Chondrocyte (in vitro differentiated cells): ENCODE results near the gene HSF5. TPM values are rescaled to one million over a fixed set of nuclear protein-coding genes. Genes with fewer than 3 reads are reported as not detected.

Experiments used
- DNase-seq: peaks from one replicate; pipeline ENCODE4 v3.0.0; 2021; ENCODE audit warnings: mixed read lengths, low spot score
- H3K27ac Mint-ChIP-seq: one replicate; pipeline ENCODE4 v1.8.0; 2021; ENCODE audit warnings: mild to moderate bottlenecking, moderate library complexity, mixed read lengths; ENCODE audit not compliant: unreplicated experiment
- H3K27me3 Mint-ChIP-seq: 2 replicates; pipeline ENCODE4 v1.8.0; 2021; ENCODE audit warnings: low read depth, mixed read lengths
- H3K36me3 Mint-ChIP-seq: 2 replicates; pipeline ENCODE4 v1.8.0; 2021; ENCODE audit warnings: low read depth, mixed read lengths
- H3K4me1 Mint-ChIP-seq: 2 replicates; pipeline ENCODE4 v1.8.0; 2021; ENCODE audit warnings: low read depth, mild to moderate bottlenecking, mixed read lengths
- H3K4me3 Mint-ChIP-seq: one replicate; pipeline ENCODE4 v1.8.0; 2021; ENCODE audit warnings: mild to moderate bottlenecking, moderate library complexity, mixed read lengths; ENCODE audit not compliant: unreplicated experiment
- H3K9me3 Mint-ChIP-seq: 2 replicates; pipeline ENCODE4 v1.8.0; 2021; ENCODE audit warnings: low read depth, mixed read lengths
- total RNA-seq: library from RNA; stranded (reverse); gene quantifications from 3 replicates; pipeline ENCODE4 v1.2.1, GENCODE V29; 2021
- TF ChIP-seq, protein P1 (sequence below): fragments of 200-600 bp; sonication (generic); IDR thresholded peaks from 2 replicates; pipeline ENCODE4 v1.5.0; 2021; ENCODE audit warnings: antibody characterized with exemption, mild to moderate bottlenecking, moderate library complexity

The HSF5 gene
- total RNA-seq, 1 donor from 2014 or later, result not detected

DNA sequence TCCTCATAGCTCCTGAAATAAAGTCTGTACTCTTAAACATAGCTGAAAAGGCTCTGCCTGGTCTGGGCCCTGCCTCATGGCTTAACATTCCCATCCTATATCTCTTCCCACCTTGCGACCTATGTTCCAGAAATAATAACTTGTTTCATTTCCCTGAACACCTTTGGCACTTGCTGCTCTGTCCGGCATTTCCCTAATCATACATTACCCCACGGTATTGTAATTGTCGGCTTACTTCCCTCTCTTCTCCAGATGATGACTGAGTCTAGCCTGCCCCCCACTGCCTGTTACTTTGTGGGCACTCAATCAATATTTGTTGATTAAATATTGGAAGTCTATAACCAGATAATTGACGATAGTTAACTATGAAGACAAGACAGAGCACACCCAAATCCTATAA lies 113.0 kb downstream of the HSF5 start:
- no peaks in the 10 kb centered on the region for H3K9me3 Mint-ChIP-seq
- H3K4me1 Mint-ChIP-seq, result no peaks in the 10 kb centered on the region
- H3K27me3 Mint-ChIP-seq, result no peaks in the 10 kb centered on the region
- H3K4me3 Mint-ChIP-seq, result no peak overlapping the region
- H3K27ac Mint-ChIP-seq, result no peak overlapping the region
- no peaks in the 10 kb centered on the region for H3K36me3 Mint-ChIP-seq
- DNase-seq, result no peak
- TF ChIP-seq, protein P1, sequence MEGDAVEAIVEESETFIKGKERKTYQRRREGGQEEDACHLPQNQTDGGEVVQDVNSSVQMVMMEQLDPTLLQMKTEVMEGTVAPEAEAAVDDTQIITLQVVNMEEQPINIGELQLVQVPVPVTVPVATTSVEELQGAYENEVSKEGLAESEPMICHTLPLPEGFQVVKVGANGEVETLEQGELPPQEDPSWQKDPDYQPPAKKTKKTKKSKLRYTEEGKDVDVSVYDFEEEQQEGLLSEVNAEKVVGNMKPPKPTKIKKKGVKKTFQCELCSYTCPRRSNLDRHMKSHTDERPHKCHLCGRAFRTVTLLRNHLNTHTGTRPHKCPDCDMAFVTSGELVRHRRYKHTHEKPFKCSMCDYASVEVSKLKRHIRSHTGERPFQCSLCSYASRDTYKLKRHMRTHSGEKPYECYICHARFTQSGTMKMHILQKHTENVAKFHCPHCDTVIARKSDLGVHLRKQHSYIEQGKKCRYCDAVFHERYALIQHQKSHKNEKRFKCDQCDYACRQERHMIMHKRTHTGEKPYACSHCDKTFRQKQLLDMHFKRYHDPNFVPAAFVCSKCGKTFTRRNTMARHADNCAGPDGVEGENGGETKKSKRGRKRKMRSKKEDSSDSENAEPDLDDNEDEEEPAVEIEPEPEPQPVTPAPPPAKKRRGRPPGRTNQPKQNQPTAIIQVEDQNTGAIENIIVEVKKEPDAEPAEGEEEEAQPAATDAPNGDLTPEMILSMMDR, result no peak

DNA sequence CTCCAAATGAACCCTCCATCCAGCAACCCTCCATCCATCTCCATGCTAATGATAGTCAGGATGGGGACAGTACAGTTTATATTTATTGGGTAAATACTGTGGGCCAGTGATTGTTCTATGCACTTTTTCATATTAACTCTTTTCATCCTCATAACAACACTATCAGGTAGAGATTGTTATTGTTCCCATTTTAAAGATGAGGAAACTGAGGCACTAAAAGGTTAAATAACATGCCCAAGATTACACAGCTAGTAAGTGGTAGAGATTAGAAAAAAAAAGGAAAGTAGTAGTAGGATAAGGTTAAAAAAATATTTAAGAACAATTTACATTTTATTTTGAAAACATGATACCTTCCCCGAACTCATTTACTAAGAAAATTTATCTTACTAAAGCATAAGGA lies 114.3 kb downstream of the HSF5 start:
- no peak for DNase-seq
- H3K27me3 Mint-ChIP-seq, result peaks cover 4% of the 10 kb centered on the region
- H3K9me3 Mint-ChIP-seq, result no peaks in the 10 kb centered on the region
- no peaks in the 10 kb centered on the region for H3K4me1 Mint-ChIP-seq
- H3K27ac Mint-ChIP-seq, result no peak overlapping the region
- TF ChIP-seq, protein P1, result no peak
- no peak overlapping the region for H3K4me3 Mint-ChIP-seq
- no peaks in the 10 kb centered on the region for H3K36me3 Mint-ChIP-seq

DNA sequence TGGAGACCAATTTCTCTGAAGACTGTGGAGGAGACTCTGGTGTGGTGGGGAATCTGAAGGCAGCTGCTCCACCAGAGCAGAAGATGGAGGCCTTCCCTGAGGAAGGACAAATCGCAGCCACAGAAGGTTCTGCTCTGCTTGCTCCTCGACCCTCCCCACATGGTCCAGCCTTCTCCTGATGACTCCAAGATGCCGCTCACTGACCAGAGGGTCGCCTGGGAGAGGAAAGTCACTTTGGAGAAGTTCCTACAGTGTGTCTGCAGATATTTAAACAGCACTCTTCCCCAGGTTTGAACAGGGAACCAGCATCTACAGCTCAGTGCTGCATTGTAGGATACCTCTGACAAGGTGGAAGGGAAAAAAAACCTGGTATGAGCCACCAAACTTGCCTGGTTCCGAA lies 115.2 kb downstream of the HSF5 start:
- TF ChIP-seq, protein P1, result no peak
- Mint-ChIP-seq H3K27ac (no peak overlapping the region), H3K4me3 (no peak overlapping the region), H3K4me1 (no peaks in the 10 kb centered on the region), H3K27me3 (peaks cover 5% of the 10 kb centered on the region), H3K36me3 (no peaks in the 10 kb centered on the region), H3K9me3 (no peaks in the 10 kb centered on the region)
- DNase-seq, result no peak

DNA sequence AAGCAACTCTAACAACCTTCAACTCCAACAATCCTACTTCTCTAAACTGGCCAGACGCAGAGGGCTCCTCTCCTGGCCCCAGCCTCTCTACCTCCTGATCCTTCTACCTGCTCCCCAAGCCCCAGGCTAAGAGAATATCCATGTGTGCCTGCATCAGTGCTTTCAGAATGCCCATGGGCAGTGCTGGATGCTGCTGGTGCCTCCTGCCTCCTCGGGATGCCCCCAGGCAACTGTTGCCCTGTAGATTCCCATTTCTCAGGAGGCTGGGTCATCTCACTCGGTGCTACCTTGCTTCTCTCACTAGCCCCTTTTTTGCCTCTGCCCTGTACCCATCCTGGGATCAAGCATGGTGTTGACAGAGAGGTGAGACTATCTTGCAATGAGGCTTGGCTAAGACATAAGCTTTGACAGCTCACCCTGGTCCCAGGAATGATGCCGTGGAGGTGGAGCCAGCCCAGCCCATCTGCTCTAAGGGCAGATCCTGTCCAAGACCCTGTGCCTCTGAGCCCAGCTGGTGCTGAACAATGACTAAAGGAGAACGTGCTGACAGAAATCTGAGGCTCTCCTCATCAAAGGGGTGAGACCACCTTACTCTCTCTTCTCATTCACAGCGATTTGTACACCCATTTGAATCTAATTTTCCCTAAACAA lies 116.8 kb downstream of the HSF5 start:
- TF ChIP-seq, protein P1, result no peak
- Mint-ChIP-seq H3K4me1 (no peaks in the 10 kb centered on the region), H3K36me3 (no peaks in the 10 kb centered on the region), H3K27me3 (peaks cover 5% of the 10 kb centered on the region), H3K9me3 (no peaks in the 10 kb centered on the region), H3K27ac (no peak overlapping the region), H3K4me3 (no peak overlapping the region)
- DNase-seq, result no peak

DNA sequence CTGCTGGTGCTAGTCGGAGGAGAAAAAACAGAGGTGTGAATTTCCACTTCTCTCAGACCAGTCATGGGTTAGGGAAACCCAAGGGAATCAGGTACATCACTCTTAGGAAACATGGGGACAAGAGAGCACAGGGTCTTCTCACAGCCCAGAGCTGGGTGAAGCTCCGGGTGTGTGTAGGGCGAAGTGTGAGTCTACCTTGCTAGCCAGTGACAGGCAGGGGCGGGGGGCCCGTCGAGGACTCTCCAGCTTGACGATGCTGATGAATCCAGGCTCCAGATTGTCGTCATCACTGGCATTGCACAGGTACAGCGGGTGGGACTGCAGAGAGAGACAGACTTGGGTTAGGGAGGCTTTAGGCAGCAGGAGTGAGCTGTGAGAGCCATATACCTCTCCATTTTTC lies 117.5 kb downstream of the HSF5 start:
- TF ChIP-seq, protein P1, result no peak
- Mint-ChIP-seq H3K4me3 (no peak overlapping the region), H3K27me3 (peaks cover 5% of the 10 kb centered on the region), H3K27ac (no peak overlapping the region), H3K36me3 (no peaks in the 10 kb centered on the region), H3K4me1 (no peaks in the 10 kb centered on the region), H3K9me3 (no peaks in the 10 kb centered on the region)
- DNase-seq, result no peak
